GM21723 (cell line): ENCODE results near the gene CWF19L2.

Source experiments
- ATAC-seq: cut with Tn5 transposase; IDR thresholded peaks from one replicate; pipeline ENCODE4 v1.9.1; 2021; ENCODE audit warnings: mild to moderate bottlenecking, moderate library complexity; ENCODE audit not compliant: unreplicated experiment

Gene CWF19L2

DNA sequence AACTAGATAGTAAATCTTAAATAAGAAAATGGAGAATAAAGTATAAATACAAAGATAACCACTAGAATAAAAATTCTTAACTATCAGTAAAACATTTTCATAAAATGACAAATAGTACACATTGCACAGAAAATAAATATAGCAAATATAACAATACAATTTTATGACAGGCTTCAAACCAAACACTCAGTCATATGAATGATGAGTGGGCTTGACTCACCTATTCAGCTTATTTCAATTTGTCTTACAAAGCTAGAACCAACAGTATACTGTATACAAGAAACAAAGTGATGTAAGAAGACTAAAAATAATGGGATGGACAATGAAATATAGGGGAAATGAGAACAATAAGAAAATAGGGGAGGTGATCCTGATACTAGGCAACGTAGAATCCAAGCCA is 141.2 kb downstream of the CWF19L2 start:
- ATAC-seq = no peak

DNA sequence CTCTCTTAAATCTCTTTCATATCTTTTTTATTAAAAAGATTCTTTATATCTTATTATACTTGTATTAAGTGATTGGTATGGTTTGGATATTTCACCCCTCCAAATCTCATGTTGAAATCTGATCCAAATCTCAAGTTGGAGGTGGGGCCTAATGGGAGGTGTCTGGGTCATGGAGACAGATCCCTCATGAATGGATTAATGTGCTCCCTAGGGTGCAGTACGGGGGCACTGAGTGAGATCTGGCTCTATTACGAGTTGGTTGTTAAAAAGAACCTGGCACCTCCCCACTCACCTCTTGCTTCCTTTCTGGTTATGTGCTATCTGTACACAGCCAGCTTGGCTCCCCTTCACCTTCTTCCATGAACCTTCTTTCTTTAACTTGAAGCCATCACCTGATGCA is 149.6 kb downstream of the CWF19L2 start:
- ATAC-seq = no peak

DNA sequence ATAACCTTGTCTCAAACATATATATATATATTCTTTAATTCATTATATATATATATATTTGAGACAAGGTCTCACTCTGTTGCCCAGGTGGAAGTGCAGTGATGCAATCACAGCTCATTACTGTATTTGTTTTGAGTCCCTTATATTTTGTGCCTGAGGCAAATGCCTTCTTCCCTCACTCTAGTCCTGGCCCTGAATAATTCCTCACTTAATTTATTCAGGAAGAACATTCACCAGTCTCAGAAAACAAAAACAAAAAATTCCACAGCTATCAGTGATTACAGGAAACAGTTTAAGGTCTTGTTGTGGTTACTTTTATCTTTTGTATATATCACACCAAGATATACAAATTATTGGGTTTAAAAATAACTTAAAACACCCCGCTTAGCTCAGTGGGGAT is 155.7 kb downstream of the CWF19L2 start:
- no peak for ATAC-seq

DNA sequence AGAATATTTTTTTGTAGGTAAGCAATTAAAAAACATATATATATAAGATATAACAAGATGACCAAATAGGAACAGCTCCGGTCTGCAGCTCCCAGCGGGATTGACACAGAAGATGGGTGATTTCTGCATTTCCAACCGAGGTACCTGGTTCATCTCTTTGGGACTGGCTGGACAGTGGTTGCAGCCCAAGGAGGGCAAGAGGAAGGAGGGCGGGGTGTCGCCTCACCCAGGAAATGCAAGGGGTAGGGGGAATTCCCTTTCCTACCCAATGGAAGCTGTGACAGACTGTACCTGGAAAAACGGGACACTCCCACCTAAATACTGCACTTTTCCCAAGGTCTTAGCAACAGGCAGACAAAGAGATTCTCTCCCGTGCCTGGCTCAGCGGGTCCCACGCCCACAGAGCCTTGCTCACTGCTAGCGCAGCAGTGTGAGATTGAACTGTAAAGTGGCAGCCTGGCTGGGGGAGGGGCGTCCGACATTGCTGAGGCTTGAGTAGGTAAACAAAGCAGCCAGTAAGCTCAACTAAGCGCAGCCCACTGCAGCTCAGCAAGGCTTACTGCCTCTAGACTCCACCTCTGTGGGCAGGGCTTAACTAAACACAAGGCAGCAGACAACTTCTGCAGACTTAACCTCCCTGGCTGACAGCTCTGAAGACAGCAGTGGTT is 163.8 kb downstream of the CWF19L2 start:
- no peak for ATAC-seq

DNA sequence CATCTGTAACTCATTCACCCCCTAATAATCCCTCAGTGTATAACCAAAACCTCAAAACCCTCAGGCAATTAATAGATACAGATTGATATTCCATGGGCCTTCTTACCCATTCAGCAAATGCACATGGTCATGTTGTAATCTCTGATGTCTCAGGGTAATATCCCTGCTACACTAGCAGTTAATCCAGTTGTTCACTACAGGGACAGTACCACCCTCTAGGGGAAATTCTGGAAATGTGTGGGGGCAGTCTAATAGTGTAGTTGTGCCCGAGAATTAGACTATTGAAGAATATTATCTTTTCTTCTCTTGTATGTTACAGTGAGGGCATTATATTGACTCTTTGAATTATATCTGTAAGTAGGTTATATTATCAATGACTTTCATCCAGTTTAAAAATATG is 175.4 kb downstream of the CWF19L2 start:
- no peak for ATAC-seq
